ENCODE measurements around the gene SH3GL1. TPM values are rescaled to one million over a fixed set of nuclear protein-coding genes. Genes with fewer than 3 reads are reported as not detected.

Gene SH3GL1

GRCh38 chr19:4313847-4314490 is 86.4 kb downstream of the SH3GL1 start:
- no peaks in the 10 kb centered on the region for H3K9me3 ChIP-seq (ENCODE audit: control insufficient read depth, low read length)
- no peak overlapping the region for H3K27ac ChIP-seq (ENCODE audit: low read length, poor library complexity, severe bottlenecking)
- peaks cover 0 to 32% of the 10 kb centered on the region in 2 experiments for H3K36me3 ChIP-seq (ENCODE audit: control insufficient read depth in 1 of 2, insufficient read depth in 2 of 2, low read depth in 1 of 2, low read length in 2 of 2)
- no peak overlapping the region for H2BK120ac ChIP-seq (ENCODE audit: low read depth, low read length)
- no peak overlapping the region for H2BK5ac ChIP-seq (ENCODE audit: low read depth, low read length, poor library complexity, severe bottlenecking)
- H3K27me3 ChIP-seq (ENCODE audit: control insufficient read depth in 1 of 2, insufficient read depth in 1 of 2, low read length in 2 of 2), result no peaks in the 10 kb centered on the region
- no peak overlapping the region for H4K91ac ChIP-seq (ENCODE audit: low read length)
- H2BK12ac ChIP-seq (ENCODE audit: low read length in 2 of 2), result no peak overlapping the region
- no peaks in the 10 kb centered on the region for H3K79me1 ChIP-seq (replicated peaks; ENCODE audit: low read length, poor library complexity, severe bottlenecking)
- 85% methylated on average over 11 of the region's 12 CpGs for WGBS
- peak overlapping the region in 1 of 2 experiments; percentile 49 for H3K4me3 ChIP-seq (ENCODE audit: insufficient read depth in 1 of 2, low read depth in 1 of 2, low read length in 2 of 2)
- no peak overlapping the region for H2AK5ac ChIP-seq (ENCODE audit: low read length, severe bottlenecking)
- H3K18ac ChIP-seq (ENCODE audit: low read depth in 1 of 2, low read length in 2 of 2), result no peak overlapping the region
- no peak overlapping the region for H2BK15ac ChIP-seq (ENCODE audit: low read depth, poor library complexity, severe bottlenecking)
- H2AFZ ChIP-seq (ENCODE audit: low read depth, low read length), result no peak overlapping the region
- H3K4me1 ChIP-seq (ENCODE audit: control insufficient read depth, insufficient read depth, low read depth, low read length), result no peaks in the 10 kb centered on the region
- no peak overlapping the region for H3K23ac ChIP-seq (ENCODE audit: low read length in 2 of 2)
- H4K8ac ChIP-seq (ENCODE audit: low read length), result no peak overlapping the region
- H3K9ac ChIP-seq (ENCODE audit: low read length), result peak overlapping the region; percentile 41
- H3K4me2 ChIP-seq (ENCODE audit: low read length, poor library complexity, severe bottlenecking), result no peak overlapping the region
- no peak overlapping the region for H3K14ac ChIP-seq (ENCODE audit: low read length in 2 of 2)
- no peak overlapping the region for H3K4ac ChIP-seq (ENCODE audit: low read depth in 1 of 2, low read length in 2 of 2)
- DNase-seq, result no peak

Small RNAs within 50 kb of the gene (small RNA-seq; reads per million reads assigned to genes)
- not detected for gene MIR4746 (ENCODE audit: low read depth)

Data from mesenchymal stem cell (in vitro differentiated cells and primary cell).